ENCODE results near the gene ITGB3BP.
A peak's percentile ranks its signal among the peaks of the same experiment; 100 is the strongest.

The ITGB3BP gene

GRCh38 chr1:63454269-63454668 lies 68.8 kb downstream of the ITGB3BP start:
- no peaks in the 10 kb centered on the region for H3K9me3 ChIP-seq (ENCODE audit: severe bottlenecking)
- peaks cover 22% of the 10 kb centered on the region for H3K36me3 ChIP-seq (ENCODE audit: low read depth)
- no peaks in the 10 kb centered on the region for H3K4me1 ChIP-seq (ENCODE audit: insufficient read depth, poor library complexity, severe bottlenecking)
- H3K4me3 ChIP-seq (ENCODE audit: severe bottlenecking), result no peak overlapping the region
- no peak overlapping the region for H3K27ac ChIP-seq (ENCODE audit: poor library complexity, severe bottlenecking)
- no peaks in the 10 kb centered on the region for H3K27me3 ChIP-seq (ENCODE audit: insufficient read depth, poor library complexity, severe bottlenecking)
- DNase-seq (ENCODE audit: low spot score), result no peak
- TF ChIP-seq CTCF (IDR thresholded peaks at IDR 0.05; ENCODE audit: poor library complexity, severe bottlenecking), result peak; percentile 31
- no peak for ATAC-seq (ENCODE audit: low read depth)

DNA sequence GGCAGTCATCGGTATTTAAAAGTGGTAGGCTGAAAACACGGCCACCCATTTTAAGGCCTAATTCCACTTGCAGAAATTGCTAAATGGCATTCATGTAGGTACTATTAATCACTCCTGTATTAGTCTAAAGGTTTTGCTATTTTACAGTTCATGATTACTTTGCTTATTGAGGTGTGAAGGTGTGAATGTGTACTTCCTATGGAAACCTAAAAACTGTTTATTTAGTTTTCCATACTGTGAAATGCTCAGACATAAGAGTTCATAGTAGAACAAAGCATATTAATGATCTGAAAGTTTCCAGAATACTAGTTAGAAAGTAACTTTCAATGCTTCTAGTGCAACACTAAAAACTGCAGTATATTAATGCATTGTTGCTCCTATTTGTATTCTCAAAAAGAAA lies 69.8 kb downstream of the ITGB3BP start:
- Histone ChIP-seq H3K4me3 (ENCODE audit: severe bottlenecking) (no peak overlapping the region), H3K9me3 (ENCODE audit: severe bottlenecking) (no peaks in the 10 kb centered on the region)

GRCh38 chr1:63450416-63450815 lies 72.6 kb downstream of the ITGB3BP start:
- TF ChIP-seq CTCF (IDR thresholded peaks at IDR 0.05; ENCODE audit: poor library complexity, severe bottlenecking), result no peak
- ATAC-seq (ENCODE audit: low read depth) (no peak), DNase-seq (ENCODE audit: low spot score) (no peak)
- Histone ChIP-seq H3K27ac (ENCODE audit: poor library complexity, severe bottlenecking) (no peak overlapping the region), H3K9me3 (ENCODE audit: severe bottlenecking) (no peaks in the 10 kb centered on the region), H3K4me3 (ENCODE audit: severe bottlenecking) (no peak overlapping the region), H3K36me3 (ENCODE audit: low read depth) (peaks cover 18% of the 10 kb centered on the region), H3K27me3 (ENCODE audit: insufficient read depth, poor library complexity, severe bottlenecking) (no peaks in the 10 kb centered on the region), H3K4me1 (ENCODE audit: insufficient read depth, poor library complexity, severe bottlenecking) (no peaks in the 10 kb centered on the region)

More for the DNA sequence above, 69.8 kb downstream of the ITGB3BP start:
- ATAC-seq (ENCODE audit: low read depth) (no peak), DNase-seq (ENCODE audit: low spot score) (no peak)
- H3K27ac ChIP-seq (ENCODE audit: poor library complexity, severe bottlenecking), result no peak overlapping the region
- no peaks in the 10 kb centered on the region for H3K4me1 ChIP-seq (ENCODE audit: insufficient read depth, poor library complexity, severe bottlenecking)
- TF ChIP-seq CTCF (IDR thresholded peaks at IDR 0.05; ENCODE audit: poor library complexity, severe bottlenecking), result no peak
- peaks cover 22% of the 10 kb centered on the region for H3K36me3 ChIP-seq (ENCODE audit: low read depth)
- H3K27me3 ChIP-seq (ENCODE audit: insufficient read depth, poor library complexity, severe bottlenecking), result no peaks in the 10 kb centered on the region

GRCh38 chr1:63448731-63449246 lies 74.2 kb downstream of the ITGB3BP start:
- Histone ChIP-seq H3K27ac (ENCODE audit: poor library complexity, severe bottlenecking) (no peak overlapping the region), H3K27me3 (ENCODE audit: insufficient read depth, poor library complexity, severe bottlenecking) (no peaks in the 10 kb centered on the region), H3K9me3 (ENCODE audit: severe bottlenecking) (no peaks in the 10 kb centered on the region), H3K4me1 (ENCODE audit: insufficient read depth, poor library complexity, severe bottlenecking) (no peaks in the 10 kb centered on the region), H3K36me3 (ENCODE audit: low read depth) (peaks cover 13% of the 10 kb centered on the region), H3K4me3 (ENCODE audit: severe bottlenecking) (no peak overlapping the region)
- no peak for TF ChIP-seq CTCF (IDR thresholded peaks at IDR 0.05; ENCODE audit: poor library complexity, severe bottlenecking)
- ATAC-seq (ENCODE audit: low read depth) (no peak), DNase-seq (ENCODE audit: low spot score) (no peak)

DNA sequence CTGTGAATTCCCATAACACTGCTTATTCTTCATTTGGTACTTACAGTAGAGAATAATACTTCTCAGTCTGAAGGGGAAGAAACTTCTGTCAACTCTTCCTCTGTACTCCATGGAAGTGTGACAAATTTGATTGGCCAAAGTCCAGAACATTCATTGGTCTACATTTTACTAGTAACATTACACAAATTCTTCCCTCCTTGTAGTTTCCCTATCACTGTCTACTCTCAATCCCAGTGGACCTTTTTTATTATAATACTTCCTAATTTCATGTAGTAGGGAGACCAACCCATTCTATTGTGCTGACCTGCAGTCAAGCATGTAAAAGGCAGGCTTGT lies 80.9 kb downstream of the ITGB3BP start:
- TF ChIP-seq CTCF (IDR thresholded peaks at IDR 0.05; ENCODE audit: poor library complexity, severe bottlenecking), result no peak
- Histone ChIP-seq H3K9me3 (ENCODE audit: severe bottlenecking) (no peaks in the 10 kb centered on the region), H3K36me3 (ENCODE audit: low read depth) (peaks cover 13% of the 10 kb centered on the region; the same call in 1 of the 2 replicates), H3K4me3 (ENCODE audit: severe bottlenecking) (no peak overlapping the region), H3K27me3 (ENCODE audit: insufficient read depth, poor library complexity, severe bottlenecking) (no peaks in the 10 kb centered on the region), H3K27ac (ENCODE audit: poor library complexity, severe bottlenecking) (no peak overlapping the region), H3K4me1 (ENCODE audit: insufficient read depth, poor library complexity, severe bottlenecking) (no peaks in the 10 kb centered on the region)
- ATAC-seq (ENCODE audit: low read depth), result no peak
- no peak for DNase-seq (ENCODE audit: low spot score)

All from RWPE2 (cell line).